ENCODE data around the gene AQP2. TPM values are rescaled to one million over a fixed set of nuclear protein-coding genes. Genes with fewer than 3 reads are reported as not detected.

AQP2 gene
- total RNA-seq, 4 donors from 2014 or later = 0.12 TPM; not detected in 3

DNA sequence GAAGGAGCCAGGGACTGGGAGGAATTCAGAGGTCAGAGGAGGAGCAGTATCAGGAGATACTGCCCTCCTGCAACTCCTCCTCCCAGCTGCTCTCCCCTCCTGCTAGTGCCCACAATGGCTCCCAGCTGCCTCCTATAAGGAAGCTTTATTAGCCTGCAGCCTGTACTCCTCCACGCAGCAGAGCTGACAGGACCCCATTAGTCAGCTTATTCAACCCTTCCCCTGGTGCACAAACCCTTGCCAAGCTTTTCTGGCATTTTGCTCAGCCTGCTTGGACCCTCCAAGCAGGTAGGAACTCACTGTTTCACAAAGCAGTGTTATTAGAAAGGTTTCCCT lies 6.9 kb upstream of the AQP2 start:
- no peaks in the 10 kb centered on the region for H3K36me3 ChIP-seq
- 100% methylated on average over 1 of the region's 1 CpG for WGBS, 2 donors (ENCODE audit: low coverage in 1 of 2)
- no peak for ATAC-seq
- no peaks in the 10 kb centered on the region for H3K27me3 ChIP-seq
- TF ChIP-seq POLR2AphosphoS5 (IDR thresholded peaks at IDR 0.05) = no peak
- TF ChIP-seq POLR2A (IDR thresholded peaks at IDR 0.05) = no peak
- TF ChIP-seq, protein P1, sequence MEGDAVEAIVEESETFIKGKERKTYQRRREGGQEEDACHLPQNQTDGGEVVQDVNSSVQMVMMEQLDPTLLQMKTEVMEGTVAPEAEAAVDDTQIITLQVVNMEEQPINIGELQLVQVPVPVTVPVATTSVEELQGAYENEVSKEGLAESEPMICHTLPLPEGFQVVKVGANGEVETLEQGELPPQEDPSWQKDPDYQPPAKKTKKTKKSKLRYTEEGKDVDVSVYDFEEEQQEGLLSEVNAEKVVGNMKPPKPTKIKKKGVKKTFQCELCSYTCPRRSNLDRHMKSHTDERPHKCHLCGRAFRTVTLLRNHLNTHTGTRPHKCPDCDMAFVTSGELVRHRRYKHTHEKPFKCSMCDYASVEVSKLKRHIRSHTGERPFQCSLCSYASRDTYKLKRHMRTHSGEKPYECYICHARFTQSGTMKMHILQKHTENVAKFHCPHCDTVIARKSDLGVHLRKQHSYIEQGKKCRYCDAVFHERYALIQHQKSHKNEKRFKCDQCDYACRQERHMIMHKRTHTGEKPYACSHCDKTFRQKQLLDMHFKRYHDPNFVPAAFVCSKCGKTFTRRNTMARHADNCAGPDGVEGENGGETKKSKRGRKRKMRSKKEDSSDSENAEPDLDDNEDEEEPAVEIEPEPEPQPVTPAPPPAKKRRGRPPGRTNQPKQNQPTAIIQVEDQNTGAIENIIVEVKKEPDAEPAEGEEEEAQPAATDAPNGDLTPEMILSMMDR (IDR thresholded peaks at IDR 0.05) = no peak
- no peak for TF ChIP-seq EP300 (IDR thresholded peaks at IDR 0.05)
- no peak overlapping the region for H3K27ac ChIP-seq
- H3K4me3 ChIP-seq = no peak overlapping the region
- no peaks in the 10 kb centered on the region for H3K9me3 ChIP-seq
- peaks cover 0 to 11% (median 0%) of the 10 kb centered on the region in 3 donors for H3K4me1 ChIP-seq

DNA sequence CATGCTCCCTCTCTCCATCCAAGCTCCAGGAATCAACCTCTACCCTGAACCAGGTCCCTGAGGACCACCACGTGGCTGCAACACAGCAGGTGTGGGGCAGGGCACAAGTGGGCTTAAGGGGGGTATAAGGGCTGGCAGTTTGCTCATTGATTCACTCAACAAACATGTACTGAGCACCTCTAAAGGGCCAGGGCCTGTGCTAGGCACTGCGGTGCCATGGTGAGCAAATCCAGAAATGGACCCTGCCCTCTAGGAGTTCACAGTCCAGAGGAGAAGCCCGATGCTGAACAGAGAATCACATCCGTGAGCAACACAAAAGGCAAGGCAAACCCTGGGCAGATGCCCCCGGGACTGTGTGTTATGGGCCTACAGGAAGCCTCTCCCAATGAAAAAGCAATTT lies 6.5 kb upstream of the AQP2 start:
- no peaks in the 10 kb centered on the region for H3K27me3 ChIP-seq
- no peaks in the 10 kb centered on the region for H3K36me3 ChIP-seq
- H3K9me3 ChIP-seq = no peaks in the 10 kb centered on the region
- peaks cover 0 to 11% (median 0%) of the 10 kb centered on the region in 3 donors for H3K4me1 ChIP-seq
- WGBS, 2 donors (ENCODE audit: low coverage in 1 of 2) = 85 to 100% methylated on average over 1 to 4 of the region's 5 CpGs
- TF ChIP-seq, protein P1 (IDR thresholded peaks at IDR 0.05) = no peak
- TF ChIP-seq POLR2AphosphoS5 (IDR thresholded peaks at IDR 0.05) = no peak
- no peak for TF ChIP-seq POLR2A (IDR thresholded peaks at IDR 0.05)
- TF ChIP-seq EP300 (IDR thresholded peaks at IDR 0.05) = no peak
- no peak overlapping the region for H3K4me3 ChIP-seq
- no peak overlapping the region for H3K27ac ChIP-seq
- no peak for ATAC-seq

DNA sequence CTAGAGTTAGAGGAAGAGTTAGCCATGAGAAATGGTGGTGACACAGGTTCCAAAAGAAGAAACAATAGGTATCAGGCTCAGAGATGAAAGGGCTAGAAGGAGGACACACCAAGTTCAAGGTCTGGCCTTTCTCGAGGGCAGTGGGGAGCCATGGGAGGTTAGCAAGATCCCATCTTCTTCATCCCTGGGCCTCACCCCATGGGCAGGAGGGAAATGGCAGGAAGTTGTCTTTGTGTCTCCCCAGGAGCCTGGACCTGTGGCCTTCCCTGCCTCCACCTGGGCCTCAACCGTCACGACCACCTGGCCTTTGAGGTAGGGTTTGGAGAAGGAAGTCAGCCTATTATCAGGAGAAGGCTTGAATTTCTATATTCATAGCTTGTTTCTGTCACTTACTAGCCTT lies 5.8 kb upstream of the AQP2 start:
- H3K27me3 ChIP-seq = no peaks in the 10 kb centered on the region
- H3K4me1 ChIP-seq = peaks cover 0 to 11% (median 0%) of the 10 kb centered on the region in 3 donors
- peak overlapping the region in 1 of 4 donors; percentile 17 for H3K27ac ChIP-seq
- H3K9me3 ChIP-seq = no peaks in the 10 kb centered on the region
- ATAC-seq = no peak
- H3K4me3 ChIP-seq = no peak overlapping the region
- WGBS, 2 donors (ENCODE audit: low coverage in 1 of 2) = 83 to 100% methylated on average over 3 of the region's 3 CpGs
- TF ChIP-seq EP300 (IDR thresholded peaks at IDR 0.05) (no peak), POLR2AphosphoS5 (IDR thresholded peaks at IDR 0.05) (no peak), POLR2A (IDR thresholded peaks at IDR 0.05) (no peak)
- TF ChIP-seq, protein P1 (IDR thresholded peaks at IDR 0.05) = no peak
- H3K36me3 ChIP-seq = no peaks in the 10 kb centered on the region

DNA sequence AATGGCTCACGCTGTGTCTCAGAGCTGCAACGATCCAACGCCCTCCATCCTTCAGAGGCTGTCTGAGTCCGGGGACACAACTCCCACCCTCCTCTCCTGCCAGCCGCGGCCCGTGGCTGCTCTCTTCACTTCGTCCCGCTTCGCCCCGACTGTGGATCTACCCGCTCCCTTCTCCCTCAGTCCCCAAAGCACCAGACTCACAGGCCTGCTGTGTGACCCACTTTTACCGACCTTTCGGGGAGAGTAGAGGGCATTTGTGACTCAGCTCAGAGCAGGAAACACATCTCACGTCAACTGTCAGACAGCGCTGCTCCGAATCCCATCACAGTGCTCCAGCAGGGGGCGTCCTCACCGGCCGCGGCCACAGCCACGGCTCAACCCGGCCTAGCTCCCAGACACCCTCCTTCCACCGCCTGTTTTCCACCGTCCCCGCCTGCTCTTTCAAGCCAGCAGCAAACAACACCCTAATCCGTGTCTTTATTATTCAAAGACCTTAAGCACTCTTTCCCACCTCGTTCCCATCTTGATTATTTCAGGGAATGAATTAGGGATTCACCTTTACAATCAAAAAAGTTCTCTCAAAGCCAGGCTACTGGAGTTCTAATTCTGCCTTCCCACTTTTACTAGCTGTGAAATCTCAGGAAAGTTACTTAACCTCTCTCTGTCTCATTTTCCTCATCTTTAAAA lies 5.0 kb upstream of the AQP2 start:
- TF ChIP-seq POLR2A (IDR thresholded peaks at IDR 0.05) (no peak), POLR2AphosphoS5 (IDR thresholded peaks at IDR 0.05) (peak; percentile 42), EP300 (IDR thresholded peaks at IDR 0.05) (no peak)
- TF ChIP-seq, protein P1 (IDR thresholded peaks at IDR 0.05) = peak in 3 of 4 experiments; percentile 68 to 88 (median 74)
- Histone ChIP-seq H3K27ac (peak overlapping the region in 2 of 4 donors; percentile 52 to 53), H3K4me1 (peaks cover 0 to 11% (median 0%) of the 10 kb centered on the region in 3 donors), H3K4me3 (peak overlapping the region in 1 of 2 donors; percentile 26), H3K27me3 (peaks cover under 1% of the 10 kb centered on the region), H3K36me3 (no peaks in the 10 kb centered on the region), H3K9me3 (no peaks in the 10 kb centered on the region)
- WGBS, 2 donors (ENCODE audit: low coverage in 1 of 2) = 7 to 9% methylated on average over 8 to 22 of the region's 28 CpGs
- peak; percentile 97 for ATAC-seq

DNA sequence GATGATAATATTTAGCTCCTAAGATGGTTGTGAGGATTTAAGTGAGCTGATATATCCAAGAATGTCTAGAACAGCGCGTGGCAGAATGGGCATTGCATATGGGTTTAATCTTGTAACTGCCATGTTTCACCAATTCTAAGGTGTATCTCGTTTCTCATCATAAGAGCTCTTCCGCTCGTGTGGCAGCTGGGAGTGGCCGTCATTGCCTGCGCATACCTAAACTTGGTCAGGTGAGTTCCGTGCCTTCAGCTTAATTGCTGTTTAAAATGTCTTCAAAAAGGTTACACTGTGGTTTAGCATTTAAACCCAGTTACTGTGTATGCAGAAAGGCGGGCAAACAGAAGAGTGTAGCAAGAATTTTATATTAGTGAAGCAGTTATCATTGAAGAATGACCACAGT lies 4.5 kb upstream of the AQP2 start:
- Histone ChIP-seq H3K36me3 (no peaks in the 10 kb centered on the region), H3K9me3 (no peaks in the 10 kb centered on the region), H3K4me3 (no peak overlapping the region), H3K27ac (peak overlapping the region in 1 of 4 donors; percentile 52), H3K4me1 (peaks cover 0 to 11% (median 0%) of the 10 kb centered on the region in 3 donors), H3K27me3 (peaks cover 6% of the 10 kb centered on the region)
- TF ChIP-seq, protein P1 (IDR thresholded peaks at IDR 0.05) = no peak
- no peak for TF ChIP-seq POLR2A (IDR thresholded peaks at IDR 0.05)
- TF ChIP-seq EP300 (IDR thresholded peaks at IDR 0.05) = no peak
- WGBS, 2 donors (ENCODE audit: low coverage in 1 of 2) = 85 to 98% methylated on average over 9 of the region's 9 CpGs
- no peak for ATAC-seq

All from gastroesophageal sphincter (tissue), 4 donors.